Large intestine (tissue), 3 donors: ENCODE measurements around the gene CTNNBL1. TPM values are rescaled to one million over a fixed set of nuclear protein-coding genes. Genes with fewer than 3 reads are reported as not detected.
A peak's percentile ranks its signal among the peaks of the same experiment; 100 is the strongest.

ENCODE experiments used
- DNase-seq, 2 donors: peaks; one replicate each; pipeline versions ENCODE4 v3.0.0 to v3.0.0-alpha.2; 2013
- H3K27ac ChIP-seq: one replicate; pipeline ENCODE4 v1.5.1; 2013; ENCODE audit warnings: low read length
- H3K27me3 ChIP-seq: 2 replicates; pipeline ENCODE4 v1.6.1; 2013; ENCODE audit warnings: low read length; ENCODE audit not compliant: control insufficient read depth, insufficient read depth
- H3K36me3 ChIP-seq: 2 replicates; pipeline ENCODE4 v1.6.1; 2013; ENCODE audit warnings: low read length; ENCODE audit not compliant: control insufficient read depth, insufficient read depth
- H3K4me1 ChIP-seq: one replicate; pipeline ENCODE4 v1.6.1; 2013; ENCODE audit warnings: low read length; ENCODE audit not compliant: control insufficient read depth, insufficient read depth
- H3K4me3 ChIP-seq: one replicate; pipeline ENCODE4 v1.5.1; 2013; ENCODE audit warnings: low read length
- H3K9me3 ChIP-seq: one replicate; pipeline ENCODE4 v1.6.1; 2013; ENCODE audit warnings: mild to moderate bottlenecking, low read depth, low read length, moderate library complexity; ENCODE audit not compliant: control insufficient read depth
- WGBS: methylation state at CpG from one replicate; pipeline ENCODE4 v1.1.5; 2013; ENCODE audit warnings: low lambda C conversion rate; ENCODE audit not compliant: insufficient coverage; 5-methylcytosine and 5-hydroxymethylcytosine counted together
- polyA plus RNA-seq: library from polyadenylated mRNA; unstranded; fragments of 120-200 nt; gene quantifications from one replicate; pipeline ENCODE4 v1.2.1, GENCODE V29; 2013

The CTNNBL1 gene
- polyA plus RNA-seq, 1 donor: 40.1 TPM

DNA sequence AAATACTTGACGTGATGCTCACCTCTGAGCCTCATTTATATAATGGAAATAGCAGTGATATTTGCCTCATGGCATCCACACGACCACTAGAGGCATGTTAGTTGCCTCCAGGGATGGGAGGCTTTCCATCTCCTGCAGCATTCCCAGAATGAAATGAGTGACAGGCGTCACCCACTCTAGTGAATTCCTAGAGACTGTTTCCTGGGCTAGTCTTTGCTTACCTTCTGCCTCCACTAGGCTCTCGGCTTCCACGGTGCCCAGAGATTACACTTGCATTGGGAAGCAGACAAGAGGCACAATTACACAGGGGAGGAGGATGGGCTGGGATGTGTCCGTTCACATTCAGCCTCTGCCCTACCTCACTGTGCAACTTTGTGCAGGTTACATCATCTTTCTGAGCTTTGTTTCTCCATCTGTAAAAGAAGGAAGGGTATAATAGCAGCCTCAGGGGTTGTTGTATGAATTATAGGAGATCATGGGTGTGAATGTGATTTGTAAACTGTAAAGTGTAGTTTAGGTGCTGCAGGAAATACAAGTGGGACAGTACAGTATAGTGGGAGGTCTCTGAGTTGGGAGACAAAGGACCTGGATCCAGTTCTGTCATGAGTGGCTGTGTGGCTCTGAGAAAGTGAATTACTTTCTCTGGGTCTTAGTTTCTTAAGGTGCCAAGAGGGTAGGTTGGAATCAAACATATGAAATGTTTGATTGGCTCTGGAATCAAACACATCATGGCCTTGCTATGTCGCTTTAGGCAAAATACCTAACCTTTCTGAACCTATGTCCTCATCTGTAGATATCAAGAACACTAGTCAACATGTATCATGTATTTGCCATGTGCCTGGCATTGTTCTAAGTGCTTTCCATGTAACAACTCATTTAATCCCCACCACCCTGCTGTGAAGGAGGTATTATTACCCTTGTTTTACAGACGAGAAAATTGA, 205.5 kb downstream of the CTNNBL1 start:
- Histone ChIP-seq H3K4me3 (no peak overlapping the region), H3K9me3 (no peaks in the 10 kb centered on the region), H3K4me1 (peaks cover 2% of the 10 kb centered on the region), H3K36me3 (no peaks in the 10 kb centered on the region), H3K27me3 (peaks cover 40% of the 10 kb centered on the region), H3K27ac (no peak overlapping the region)
- no peak for DNase-seq
- WGBS: no CpG with 5 or more reads among the region's 8 CpGs

DNA sequence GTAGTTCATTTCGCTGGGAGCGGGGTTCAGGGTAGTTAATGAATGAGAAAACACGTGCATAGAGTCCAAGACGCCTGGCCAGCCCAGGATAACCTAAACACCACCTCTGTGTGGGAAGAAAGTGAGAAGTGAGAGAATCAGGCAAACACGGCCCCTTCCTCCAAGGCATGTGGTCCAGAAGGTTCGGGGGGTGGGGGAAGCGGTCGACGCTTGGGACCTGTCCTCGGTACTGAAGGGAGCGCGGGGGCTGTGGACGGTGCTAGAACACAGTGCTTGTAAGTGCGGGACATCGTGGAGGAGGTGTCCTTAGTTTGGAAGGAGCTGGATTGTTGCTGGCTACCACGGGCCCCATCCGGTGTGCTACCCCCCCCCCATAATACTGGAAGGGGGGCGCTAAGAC, 207.4 kb downstream of the CTNNBL1 start:
- H3K9me3 ChIP-seq: no peaks in the 10 kb centered on the region
- no peak overlapping the region for H3K27ac ChIP-seq
- peaks cover 54% of the 10 kb centered on the region for H3K27me3 ChIP-seq
- H3K36me3 ChIP-seq: no peaks in the 10 kb centered on the region
- H3K4me1 ChIP-seq: peaks cover 2% of the 10 kb centered on the region
- H3K4me3 ChIP-seq: no peak overlapping the region
- DNase-seq: peak in 1 of 2 donors; percentile 60
- no CpG with 5 or more reads among the region's 18 CpGs for whole genome bisulfite sequencing

DNA sequence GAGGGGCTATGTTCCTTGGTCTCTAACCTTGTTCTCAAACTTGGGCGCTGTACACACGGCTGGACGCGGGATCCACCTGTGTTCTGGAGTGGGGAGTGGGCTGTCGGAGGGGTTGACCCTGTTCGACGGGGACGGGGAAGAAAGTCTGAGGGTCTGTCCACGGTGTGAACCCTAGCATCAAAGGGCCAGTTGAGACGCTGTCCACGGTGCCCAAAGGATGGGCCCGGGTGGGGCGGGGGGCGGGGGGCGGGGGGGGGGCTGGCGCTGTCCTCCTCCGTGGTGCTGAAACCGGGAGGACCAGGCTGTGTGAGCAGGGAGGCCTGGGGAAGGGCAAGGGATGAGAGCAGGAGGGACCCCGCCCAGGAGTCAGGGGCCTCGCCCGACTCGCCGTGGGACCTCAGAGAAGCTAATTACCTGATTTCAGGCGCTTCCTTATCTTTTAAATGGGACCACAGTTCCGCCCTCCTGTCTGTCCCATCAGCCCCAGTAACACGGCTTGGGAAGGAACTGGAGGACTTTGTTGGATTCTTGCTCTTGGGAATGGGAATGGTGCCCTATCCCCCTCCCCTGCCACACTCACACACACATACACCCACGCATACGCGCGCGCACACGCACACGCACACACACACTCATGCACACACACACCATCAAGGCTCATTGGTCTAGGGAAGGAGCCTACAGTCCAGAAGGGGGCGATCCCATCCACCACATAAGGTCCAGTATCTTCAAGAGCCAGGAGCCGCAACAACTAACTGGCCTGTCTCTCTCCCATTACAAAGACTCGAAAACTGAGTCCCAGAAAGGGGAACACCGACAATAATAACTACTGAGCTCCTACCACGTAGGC, 208.0 kb downstream of the CTNNBL1 start:
- Histone ChIP-seq H3K4me1 (peaks cover 2% of the 10 kb centered on the region), H3K4me3 (no peak overlapping the region), H3K36me3 (no peaks in the 10 kb centered on the region), H3K27me3 (peaks cover 60% of the 10 kb centered on the region), H3K9me3 (no peaks in the 10 kb centered on the region), H3K27ac (no peak overlapping the region)
- DNase-seq: peak; percentile 65 to 72
- WGBS: no CpG with 5 or more reads among the region's 38 CpGs

DNA sequence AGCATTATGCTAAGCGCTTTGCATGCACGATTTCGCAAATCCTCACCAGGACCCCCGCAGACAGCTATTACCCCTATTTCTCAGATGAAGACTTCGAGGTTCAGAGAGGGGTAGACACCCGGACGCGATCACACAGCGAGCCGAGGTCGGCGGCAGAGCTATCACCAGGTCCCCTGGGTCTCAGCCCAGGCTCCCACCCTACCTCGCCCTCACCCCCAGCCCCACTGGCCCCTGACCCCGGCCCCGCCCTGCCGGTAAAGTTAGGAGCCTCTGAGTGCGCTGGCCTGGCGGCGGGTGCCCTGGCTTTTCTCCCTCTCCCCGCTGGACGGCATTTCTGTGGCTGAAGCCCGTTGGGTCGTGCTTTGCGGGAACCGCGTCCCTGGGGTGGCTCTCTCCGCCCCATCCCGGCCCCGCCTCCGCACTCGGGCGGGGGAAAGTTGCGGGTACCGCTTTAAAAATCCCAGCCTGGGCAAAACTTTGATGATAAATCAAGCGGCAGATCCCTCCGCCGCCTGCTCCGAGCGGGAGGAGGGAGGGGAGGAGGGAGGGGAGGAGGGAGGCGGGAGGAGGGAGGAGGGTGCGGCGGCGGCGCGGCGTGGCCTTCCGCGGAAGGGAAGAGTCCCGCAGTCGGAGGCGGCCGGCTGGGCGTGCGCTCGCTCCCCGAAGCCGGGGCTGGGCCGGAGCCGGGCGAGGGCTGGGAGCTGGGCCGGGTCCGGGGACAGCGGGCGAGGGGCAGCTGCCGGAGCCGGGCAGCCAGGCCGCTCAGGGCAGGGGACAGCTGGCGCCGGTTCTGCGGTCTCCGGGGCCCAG, 208.9 kb downstream of the CTNNBL1 start, which contains the start of gene VSTM2L:
VSTM2L (plus strand) TSS at position 624 of the 810 bp plus-strand sequence. CDS start 224 bp downstream, outside the sequence.
- Histone ChIP-seq H3K4me3 (peak within 1 kb of the TSS; percentile 21), H3K27me3 (peaks cover 60% of the 10 kb centered on the region), H3K36me3 (no peaks in the 10 kb centered on the region), H3K4me1 (peaks cover 2% of the 10 kb centered on the region), H3K9me3 (no peaks in the 10 kb centered on the region), H3K27ac (no peak within 1 kb of the TSS)
- no CpG with 5 or more reads among the region's 71 CpGs for WGBS
- peak in 1 of 2 donors; percentile 43 for DNase-seq

DNA sequence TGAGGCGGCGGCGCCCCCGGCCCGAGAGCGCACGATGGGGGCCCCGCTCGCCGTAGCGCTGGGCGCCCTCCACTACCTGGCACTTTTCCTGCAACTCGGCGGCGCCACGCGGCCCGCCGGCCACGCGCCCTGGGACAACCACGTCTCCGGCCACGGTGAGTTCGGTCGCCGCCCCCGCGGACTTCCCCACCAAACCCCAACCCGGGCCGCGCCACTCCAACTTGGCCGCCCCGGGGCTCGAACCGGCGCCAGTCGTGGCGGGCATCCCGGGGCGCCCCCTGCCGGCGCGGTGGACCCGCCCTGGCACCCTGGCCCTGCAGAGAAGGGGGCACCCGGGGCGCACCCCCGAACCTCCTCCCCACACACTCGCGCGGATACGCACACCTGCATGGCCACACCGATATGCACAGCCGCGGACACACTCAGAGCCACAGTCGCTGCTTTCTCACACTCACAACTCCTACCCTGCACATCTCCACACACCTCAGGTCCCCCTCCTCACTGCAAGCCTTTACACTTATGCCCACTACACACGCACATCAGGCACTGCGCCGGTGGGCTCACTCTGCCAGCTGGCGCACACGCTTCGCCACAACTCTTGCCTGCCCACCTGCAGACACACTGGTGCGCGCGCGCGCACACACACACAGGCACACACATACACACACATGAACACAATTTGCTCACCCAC, 209.6 kb downstream of the CTNNBL1 start:
- DNase-seq: no peak
- no peak overlapping the region for H3K27ac ChIP-seq
- no peaks in the 10 kb centered on the region for H3K36me3 ChIP-seq
- peaks cover 64% of the 10 kb centered on the region for H3K27me3 ChIP-seq
- no CpG with 5 or more reads among the region's 67 CpGs for WGBS
- H3K9me3 ChIP-seq: no peaks in the 10 kb centered on the region
- peaks cover 2% of the 10 kb centered on the region for H3K4me1 ChIP-seq
- H3K4me3 ChIP-seq: no peak overlapping the region

DNA sequence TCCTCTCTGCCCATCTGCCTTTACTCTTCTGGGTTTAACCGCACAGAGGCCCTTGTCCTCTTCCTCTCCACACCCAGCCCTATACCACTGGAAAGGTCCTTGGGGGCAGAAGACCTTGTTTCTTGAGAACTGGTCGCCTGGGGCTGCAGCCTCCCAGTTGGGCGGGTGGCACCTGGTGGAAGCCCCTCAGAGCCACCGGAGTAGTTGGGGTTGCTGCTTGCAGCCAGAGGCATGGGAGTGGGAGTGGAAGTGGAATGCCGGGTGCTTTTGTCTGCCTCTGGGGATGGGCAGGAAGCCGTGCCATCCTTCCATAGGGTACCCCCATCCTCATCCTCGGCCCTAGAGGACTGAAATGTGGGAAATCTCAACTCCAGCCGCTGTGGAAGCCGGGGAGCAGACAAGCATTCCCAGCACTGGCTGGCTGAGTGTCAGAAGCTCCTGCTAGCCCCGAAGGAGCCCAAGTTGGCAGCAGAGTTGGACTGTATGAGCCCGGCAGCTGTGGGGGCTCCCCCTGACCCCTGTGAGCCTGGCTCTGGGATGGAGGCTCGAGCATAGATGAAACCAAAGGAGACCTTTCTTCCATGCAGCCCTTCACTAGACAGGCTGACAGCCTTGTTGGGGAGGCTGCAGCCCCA, 210.3 kb downstream of the CTNNBL1 start:
- Histone ChIP-seq H3K27ac (no peak overlapping the region), H3K4me1 (peaks cover 2% of the 10 kb centered on the region), H3K4me3 (no peak overlapping the region), H3K9me3 (no peaks in the 10 kb centered on the region), H3K27me3 (peaks cover 62% of the 10 kb centered on the region), H3K36me3 (no peaks in the 10 kb centered on the region)
- WGBS: no CpG with 5 or more reads among the region's 12 CpGs
- DNase-seq: no peak

DNA sequence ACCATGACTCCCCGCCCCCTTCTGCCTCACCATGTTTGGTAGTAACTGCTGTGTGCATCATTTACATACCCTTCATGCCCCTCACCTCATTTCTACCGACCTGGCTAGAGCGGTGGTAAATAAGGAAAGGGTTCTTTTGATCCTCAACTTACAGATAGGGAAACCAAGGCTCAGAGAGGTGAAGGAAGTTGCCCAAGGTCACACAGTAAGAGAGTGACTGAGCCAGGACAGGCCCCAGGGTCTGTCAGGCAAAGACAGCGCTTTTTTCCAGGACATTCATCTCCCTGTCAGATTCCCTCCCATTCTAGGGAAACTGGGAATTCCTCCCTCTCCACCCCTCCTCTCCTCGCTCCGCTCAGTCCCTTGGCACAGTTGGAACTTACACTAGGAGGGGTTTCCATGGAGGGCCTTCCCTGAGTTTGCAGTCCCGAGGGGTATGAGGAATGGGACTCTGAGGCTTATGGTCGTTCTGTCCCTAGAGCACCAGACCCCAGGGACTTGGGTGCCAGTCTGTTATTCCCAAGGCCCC, 211.1 kb downstream of the CTNNBL1 start:
- Histone ChIP-seq H3K9me3 (no peaks in the 10 kb centered on the region), H3K27ac (no peak overlapping the region), H3K36me3 (no peaks in the 10 kb centered on the region), H3K4me1 (peaks cover 2% of the 10 kb centered on the region), H3K27me3 (peaks cover 58% of the 10 kb centered on the region), H3K4me3 (no peak overlapping the region)
- no peak for DNase-seq
- no CpG with 5 or more reads among the region's 8 CpGs for WGBS

DNA sequence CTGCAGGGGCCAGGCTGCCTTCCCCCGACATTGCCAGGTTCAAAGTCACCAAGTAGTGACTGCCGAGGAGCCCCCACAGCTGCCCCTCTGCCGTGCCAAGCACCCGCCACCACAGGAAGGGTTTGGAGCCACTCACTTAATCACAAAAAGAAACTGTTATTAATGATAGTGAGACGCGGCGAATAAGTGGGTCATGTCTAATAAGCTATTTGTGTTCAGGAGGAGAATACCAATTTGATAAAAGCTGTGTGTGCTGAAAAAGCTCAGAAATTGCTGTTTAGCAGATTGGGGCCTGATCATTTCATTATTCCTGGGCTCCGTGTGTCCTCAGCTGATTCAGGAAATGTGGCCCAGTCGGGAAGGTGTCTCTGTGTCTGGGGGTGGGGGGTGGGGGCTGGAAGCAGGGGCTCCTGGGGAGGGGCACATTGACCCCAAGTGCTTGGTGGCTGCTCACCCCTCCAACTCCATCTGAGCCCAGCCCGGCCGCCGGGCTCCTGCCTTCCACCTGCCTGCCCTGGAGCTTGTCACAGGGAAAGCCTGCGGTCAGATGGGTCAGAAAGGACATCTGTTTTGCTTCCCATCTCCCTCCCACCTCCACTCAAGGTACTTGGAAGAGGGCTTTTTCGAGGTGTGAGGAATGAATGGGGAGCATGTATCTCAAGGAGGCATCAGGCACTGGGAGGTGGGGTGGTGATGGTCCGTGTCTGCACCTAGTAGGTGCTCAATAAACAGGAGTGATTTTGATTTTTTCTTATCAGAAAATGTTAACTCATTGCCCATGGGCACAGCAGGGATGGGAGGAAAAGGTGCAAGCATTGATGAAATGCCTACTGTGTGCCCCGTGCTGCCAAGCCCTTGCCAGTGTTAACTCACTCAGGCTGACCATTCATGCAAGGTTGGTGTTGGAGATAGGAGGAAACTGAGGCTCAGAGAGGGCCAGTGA, 212.1 kb downstream of the CTNNBL1 start:
- no CpG with 5 or more reads among the region's 16 CpGs for WGBS
- Histone ChIP-seq H3K4me1 (peaks cover 2% of the 10 kb centered on the region), H3K9me3 (no peaks in the 10 kb centered on the region), H3K27me3 (peaks cover 54% of the 10 kb centered on the region), H3K36me3 (no peaks in the 10 kb centered on the region), H3K27ac (no peak overlapping the region), H3K4me3 (no peak overlapping the region)
- DNase-seq: no peak
